Stimulated activated CD8-positive, alpha-beta memory T cell treated with anti-CD3 and anti-CD28 coated beads, Interleukin-15, amount 100 ng/mL, for 1 hour (primary cell): ENCODE results near the gene TXNRD2.
"Not testable (repeated sequence)": the region's sequence is repeated elsewhere in the genome, so short reads cannot be mapped to it uniquely, and the experiment has no call there.

Experiments used
- DNase-seq: peaks from one replicate; pipeline ENCODE4 v3.0.0-alpha.2; 2020; ENCODE audit warnings: low read depth

Gene TXNRD2

GRCh38 chr22:19888131-19888746 lies 53.4 kb downstream of the TXNRD2 start:
- no peak for DNase-seq

GRCh38 chr22:19887256-19887985 lies 54.2 kb downstream of the TXNRD2 start:
- DNase-seq, result no peak

GRCh38 chr22:19886605-19887255 lies 54.9 kb downstream of the TXNRD2 start:
- no peak for DNase-seq

- DNase-seq, result no peak
Observed at GRCh38 chr22:19885841-19886592, 55.6 kb downstream of the TXNRD2 start.

- DNase-seq, result no peak
Observed at GRCh38 chr22:19884954-19885751, 56.5 kb downstream of the TXNRD2 start.

- no peak for DNase-seq
Observed at GRCh38 chr22:19884161-19884953, 57.3 kb downstream of the TXNRD2 start.

GRCh38 chr22:19883446-19883845 lies 58.2 kb downstream of the TXNRD2 start:
- DNase-seq, result not testable (repeated sequence)

- DNase-seq, result no peak
Observed at GRCh38 chr22:19882446-19883381, 58.9 kb downstream of the TXNRD2 start.

- DNase-seq, result no peak
Observed at GRCh38 chr22:19880786-19881569, 60.6 kb downstream of the TXNRD2 start.

GRCh38 chr22:19879992-19880785 lies 61.4 kb downstream of the TXNRD2 start:
- DNase-seq, result no peak

GRCh38 chr22:19879643-19879991 lies 62.0 kb downstream of the TXNRD2 start:
- no peak for DNase-seq

GRCh38 chr22:19879246-19879570 lies 62.4 kb downstream of the TXNRD2 start:
- no peak for DNase-seq

- no peak for DNase-seq
Observed at GRCh38 chr22:19878461-19879245, 63.0 kb downstream of the TXNRD2 start.

- DNase-seq, result no peak
Observed at GRCh38 chr22:19877626-19878339, 63.8 kb downstream of the TXNRD2 start.

- no peak for DNase-seq
Observed at GRCh38 chr22:19876941-19877625, 64.5 kb downstream of the TXNRD2 start.

GRCh38 chr22:19876314-19876940 lies 65.2 kb downstream of the TXNRD2 start:
- no peak for DNase-seq
